Hematopoietic multipotent progenitor cell treated with erythropoietin and hydrocortisone succinate and interleukin-3 and kit ligand, for 4 days (in vitro differentiated cells): ENCODE results near the gene SMR3B.

ENCODE experiments used
- DNase-seq: peaks from one replicate; pipeline ENCODE4 v3.0.0-alpha.2; 2015

SMR3B gene

DNA sequence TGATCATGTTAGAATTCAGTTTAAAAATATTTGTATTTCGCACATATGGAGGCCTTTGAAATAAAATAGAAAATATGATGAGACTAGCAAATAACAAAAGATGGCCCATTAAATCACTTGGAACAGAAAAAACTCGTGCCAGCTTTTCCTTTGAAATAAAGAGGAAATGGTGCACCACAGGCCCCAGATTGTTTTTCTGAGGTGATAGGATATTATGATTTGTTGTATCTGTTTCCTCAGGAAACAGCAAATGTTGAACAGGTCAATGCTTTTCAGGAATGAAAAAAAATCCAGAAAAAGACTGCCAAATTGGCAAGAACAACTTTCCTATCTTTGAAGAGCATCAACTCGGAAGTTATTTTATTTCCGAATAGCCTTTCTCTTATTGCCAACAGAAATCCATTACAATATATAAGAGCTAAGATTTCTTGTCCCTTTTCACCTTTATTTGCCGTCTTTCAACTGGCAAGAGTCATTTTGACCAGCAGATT, at the start of gene SMR3B:
Gene SMR3B (plus strand): TSS at position 441 of the 491 bp plus-strand sequence. CDS start 1,380 bp downstream, outside the sequence.
- DNase-seq: no peak

DNA sequence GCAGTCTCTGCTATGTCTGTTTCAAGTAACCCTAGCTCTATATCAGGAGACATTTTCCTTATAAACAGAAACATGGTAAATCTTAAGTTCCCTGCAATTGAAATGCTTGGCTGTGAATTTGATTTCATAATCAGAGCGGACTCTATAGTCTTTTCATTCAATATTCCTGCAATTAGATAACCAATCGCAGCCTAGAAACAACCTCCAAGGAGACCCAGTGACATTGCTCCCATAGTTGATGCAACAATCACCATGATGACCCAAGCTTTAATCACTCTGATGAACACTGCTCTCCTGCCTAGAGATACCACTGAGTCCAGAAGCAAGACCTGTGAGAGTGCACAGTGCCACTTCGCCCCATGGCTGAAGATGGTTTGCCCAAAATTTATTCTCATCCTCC, 48.2 kb upstream of the SMR3B start, which contains the start of gene CABS1:
Gene CABS1 (plus strand): TSS at position 301 of the 400 bp plus-strand sequence. CDS start 59 bp downstream, at position 360.
- DNase-seq: no peak

DNA sequence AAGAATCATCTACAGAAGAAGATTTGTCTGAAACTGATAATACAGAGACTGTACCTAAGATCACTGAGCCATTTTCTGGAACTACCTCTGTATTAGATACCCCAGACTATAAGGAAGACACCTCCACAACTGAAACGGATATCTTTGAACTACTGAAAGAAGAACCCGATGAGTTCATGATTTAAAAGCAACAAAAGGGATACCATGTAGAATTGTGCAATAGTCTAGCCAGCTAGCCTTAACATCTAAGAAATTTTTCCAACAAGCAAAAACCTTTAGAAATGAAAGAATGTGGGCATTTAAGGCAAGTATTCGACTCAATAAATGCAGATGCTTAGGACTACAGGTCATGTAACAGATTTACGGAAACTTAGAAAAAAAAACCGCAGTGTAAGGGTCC, 46.9 kb upstream of the SMR3B start:
- DNase-seq: no peak

DNA sequence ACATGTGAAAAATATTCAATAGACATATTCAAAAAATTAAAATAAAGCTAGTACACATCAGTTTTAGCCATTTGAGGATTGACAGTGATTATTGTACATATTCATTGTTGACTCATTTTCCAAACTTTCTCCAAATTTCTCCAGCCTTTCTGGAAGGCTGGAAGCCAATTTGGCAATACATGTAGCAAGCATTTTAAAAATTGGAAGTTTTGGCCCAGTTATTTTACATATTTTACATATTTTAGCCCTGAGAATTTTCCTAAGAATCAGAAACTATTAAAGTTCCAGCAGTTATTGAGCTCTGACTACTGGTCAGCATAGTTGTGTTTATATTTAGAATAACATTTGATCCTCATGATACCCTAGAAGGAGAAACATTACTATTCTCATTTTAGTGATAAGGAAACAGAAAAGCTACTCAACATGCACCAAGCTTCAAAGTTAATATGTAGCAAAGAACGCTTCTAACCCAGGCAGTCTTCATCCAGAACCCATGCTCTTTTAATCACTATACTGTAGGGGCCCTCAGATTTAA, 45.0 kb upstream of the SMR3B start:
- no peak for DNase-seq

DNA sequence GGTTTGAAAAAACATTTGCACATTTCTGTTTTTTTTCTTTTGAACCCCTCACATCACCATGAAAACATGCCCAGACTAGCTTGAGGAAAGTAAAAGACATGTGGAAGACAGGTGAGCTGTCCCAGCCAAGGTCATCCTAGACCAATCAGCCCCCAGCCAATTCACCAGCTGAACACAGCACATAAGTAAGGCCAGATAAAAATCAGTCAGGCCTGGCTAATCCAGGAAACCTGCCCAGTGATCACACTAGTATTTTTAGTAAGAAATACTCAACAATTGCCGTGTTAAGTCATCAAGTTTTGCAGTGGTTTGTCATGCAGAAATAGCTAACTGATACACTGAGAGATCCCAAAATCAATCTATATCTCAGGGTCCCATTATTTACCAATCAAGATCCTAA, 26.7 kb upstream of the SMR3B start:
- DNase-seq: no peak

DNA sequence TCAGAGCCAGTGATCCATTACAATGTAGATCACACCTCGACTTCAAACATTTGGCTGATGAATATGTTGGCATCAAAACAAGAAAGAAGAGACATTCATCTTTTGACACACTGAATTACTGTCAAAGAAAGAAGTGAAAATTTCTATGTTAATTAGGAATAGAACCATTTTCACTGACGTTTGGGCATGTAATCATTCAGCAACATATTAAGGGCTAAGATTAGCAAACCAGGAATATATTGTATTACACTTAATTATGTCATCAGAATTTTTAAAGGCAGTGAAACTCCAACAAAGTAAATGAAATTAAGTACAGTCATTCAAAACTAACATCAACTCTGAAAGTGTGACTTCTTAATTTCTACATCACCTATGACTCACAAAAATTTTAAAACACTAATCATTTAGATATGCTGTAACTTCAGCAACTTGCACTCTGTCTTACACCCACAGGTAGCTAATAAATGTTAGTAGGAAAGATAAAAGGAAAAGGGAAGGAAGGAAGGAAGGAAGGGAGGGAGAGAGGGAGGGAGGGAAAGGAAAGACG, 23.7 kb upstream of the SMR3B start:
- no peak for DNase-seq

DNA sequence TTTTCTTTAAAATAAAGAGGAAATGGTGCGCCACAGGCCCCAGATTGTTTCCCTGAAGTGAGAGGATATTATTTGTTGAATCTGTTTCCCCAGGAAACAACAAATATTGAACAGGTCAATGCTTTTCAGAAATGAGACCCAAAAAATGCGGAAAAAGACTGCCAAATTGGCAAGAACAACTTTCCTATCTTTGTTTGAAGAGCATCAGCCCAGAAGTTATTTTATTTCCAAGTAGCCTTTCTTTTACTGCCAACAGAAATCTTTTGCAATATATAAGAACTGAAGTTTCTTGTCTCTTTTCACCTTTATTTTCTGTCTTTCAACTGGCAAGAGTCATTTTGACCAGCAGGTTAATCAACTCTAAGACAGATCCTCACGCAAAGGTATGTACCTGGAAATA, 22.5 kb upstream of the SMR3B start, which contains the start of gene SMR3A:
Gene SMR3A (plus strand): TSS at position 301 of the 400 bp plus-strand sequence. CDS start 1,356 bp downstream, outside the sequence.
- DNase-seq: no peak

DNA sequence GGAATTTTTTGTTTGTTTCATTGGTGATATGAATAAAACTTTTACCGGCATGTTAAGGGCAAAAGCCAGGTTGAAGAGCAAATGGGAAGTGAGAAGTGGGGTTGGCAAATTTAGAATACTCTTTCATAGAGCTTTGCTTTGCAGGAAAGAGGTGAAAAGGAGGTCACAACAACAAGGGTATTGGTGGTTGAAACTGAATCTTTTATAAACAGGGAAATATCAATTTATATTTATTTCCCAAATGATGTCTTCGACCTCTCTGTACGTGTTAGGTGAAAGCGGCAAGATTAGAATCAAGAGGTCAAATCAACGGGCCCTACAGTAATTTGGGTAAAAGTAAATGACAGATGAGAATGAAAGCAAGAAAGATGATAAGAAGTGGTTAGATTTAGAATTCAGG, 18.9 kb upstream of the SMR3B start:
- DNase-seq: no peak

DNA sequence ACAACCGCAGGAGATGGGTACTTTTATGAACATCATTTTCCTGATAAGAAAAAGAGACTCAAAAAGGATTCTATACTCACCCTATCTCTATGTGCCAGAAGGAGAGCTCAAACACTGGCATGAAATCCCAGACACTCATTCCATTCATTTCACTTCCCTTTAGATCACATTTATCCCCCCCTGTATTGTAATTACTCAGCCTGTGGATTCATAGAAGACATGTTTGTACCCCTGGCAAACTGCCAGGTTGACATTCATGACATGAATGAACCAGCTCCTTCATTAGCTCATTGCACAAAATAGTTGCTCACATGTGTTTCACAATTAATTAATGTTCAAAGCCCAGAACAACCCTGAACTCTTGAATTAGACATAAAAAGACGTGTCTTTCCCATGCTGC, 17.5 kb upstream of the SMR3B start:
- DNase-seq: no peak

DNA sequence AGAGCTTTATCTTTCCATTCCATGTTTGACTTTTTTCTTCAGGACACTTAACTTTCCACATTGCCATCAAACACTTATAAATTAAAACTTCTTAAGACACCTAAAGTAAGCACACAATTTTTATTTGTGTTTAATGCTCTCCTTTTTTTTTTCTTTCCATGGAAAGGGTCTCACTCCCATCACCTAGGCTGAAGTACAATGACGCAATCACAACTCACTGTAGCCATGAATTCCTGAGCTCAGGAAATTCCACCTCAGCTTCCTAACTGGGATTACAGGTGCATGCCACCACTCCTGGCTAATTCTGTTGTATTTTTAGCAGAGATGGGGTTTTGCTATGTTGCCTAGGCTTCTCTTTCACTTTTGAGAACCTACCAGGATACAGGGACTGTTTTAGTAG, 15.1 kb upstream of the SMR3B start:
- DNase-seq: no peak

DNA sequence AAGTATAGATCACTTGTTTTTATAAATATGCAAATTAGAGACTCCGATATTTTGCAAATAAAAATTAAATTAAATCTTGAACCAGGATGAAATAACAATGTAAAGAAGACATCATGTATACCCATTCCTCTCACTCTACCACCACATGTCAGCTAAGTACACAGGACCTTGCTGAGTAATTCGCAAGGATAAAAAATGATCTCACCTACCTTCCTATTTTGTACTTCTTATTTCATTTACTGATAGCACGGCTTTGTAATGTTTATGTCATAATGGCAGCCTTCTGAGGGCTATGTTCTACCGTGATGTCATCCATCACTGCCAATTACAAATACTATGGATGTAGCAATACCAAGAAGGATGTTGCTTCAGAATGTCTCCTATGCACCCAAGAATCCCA, 10.9 kb upstream of the SMR3B start:
- no peak for DNase-seq

DNA sequence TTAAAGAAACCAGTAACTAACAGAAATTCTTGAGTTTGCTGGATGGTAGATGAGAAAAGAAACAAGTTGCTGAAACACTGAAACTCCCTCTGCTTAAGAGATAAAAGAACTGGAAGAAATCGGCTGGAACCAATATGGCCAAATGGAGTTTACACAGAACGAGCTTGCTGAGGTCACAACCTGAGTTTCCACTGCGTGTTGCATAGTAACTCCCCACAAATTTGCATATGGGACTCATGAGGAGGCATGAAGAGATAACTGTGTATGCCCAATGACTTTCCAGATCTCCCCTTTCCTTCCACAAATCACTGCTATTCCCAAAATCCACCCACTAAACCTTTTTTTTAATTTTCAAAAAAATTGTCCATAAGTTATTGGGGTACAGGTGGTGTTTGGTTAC, 10.2 kb upstream of the SMR3B start:
- no peak for DNase-seq

DNA sequence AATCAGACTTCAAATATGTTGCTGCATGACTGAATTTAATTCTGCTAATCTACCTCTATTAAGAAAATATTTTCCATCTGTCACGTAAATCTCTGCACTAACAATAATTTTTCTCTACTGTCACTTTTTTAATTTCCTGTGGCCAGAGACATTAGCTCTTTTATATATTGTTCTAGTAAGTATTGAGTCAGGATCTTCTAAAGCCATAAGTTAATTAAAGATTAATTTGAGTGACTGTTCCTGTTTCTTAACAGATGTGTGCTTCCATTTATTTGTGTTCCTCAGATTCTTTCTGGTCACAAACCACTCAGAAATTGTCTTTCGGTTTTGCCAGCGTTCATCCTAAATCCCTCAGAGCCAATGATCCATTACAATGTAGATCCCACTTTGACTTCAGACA, 2.4 kb upstream of the SMR3B start:
- no peak for DNase-seq

DNA sequence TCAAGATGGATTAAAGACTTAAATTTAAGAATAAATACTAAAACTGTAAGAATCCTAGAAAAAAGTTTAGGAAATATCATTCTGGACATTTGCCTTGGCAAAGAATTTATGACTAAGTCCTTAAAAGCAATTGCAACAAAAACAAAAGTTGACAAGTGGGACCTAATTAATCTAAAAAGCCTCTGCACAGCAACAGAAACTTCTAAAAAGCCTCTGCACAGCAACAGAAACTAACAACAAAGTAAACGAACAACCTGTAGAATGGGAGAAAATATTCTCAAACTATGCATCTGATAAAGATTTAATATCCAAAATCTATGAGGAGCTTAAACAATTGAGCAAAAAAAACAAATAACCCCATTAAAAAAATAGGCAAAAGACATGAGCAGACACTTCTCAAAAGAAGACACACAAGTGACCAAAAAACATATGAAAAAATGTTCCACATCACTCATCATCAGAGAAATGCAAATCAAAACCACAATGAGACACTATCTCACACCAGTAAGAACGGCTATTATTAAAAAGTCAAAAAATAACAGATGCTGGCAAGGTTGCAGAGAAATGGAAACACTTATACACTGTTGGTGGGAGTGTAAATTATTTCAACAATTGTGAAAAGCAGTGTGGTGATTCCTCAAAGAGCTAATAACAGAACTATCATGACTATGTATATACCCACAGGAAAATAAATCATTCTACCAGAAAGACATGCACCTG, 9.3 kb downstream of the SMR3B start:
- DNase-seq: no peak

DNA sequence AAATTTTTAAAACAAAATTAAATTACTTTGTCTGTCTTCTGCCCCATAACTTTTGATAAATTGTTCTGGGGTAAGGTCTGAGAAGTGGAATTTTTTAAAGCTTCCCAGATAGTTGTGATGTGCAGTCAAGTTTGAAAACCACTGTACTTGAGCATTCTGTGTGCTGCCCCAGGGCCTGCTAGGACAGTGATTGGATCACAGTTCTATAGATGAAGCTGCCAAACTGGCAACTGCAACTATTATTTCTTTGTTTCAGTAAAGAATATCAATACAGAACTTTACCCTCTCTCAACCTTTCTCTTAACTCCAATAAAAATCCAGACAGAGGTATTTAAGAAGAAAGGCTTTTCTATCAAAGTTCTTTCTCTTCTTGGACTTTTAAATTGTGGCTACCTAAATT, 14.6 kb downstream of the SMR3B start, which contains the start of gene OPRPN:
Gene OPRPN (plus strand): TSS at position 361 of the 400 bp plus-strand sequence. CDS start 1,346 bp downstream, outside the sequence.
- DNase-seq: no peak

DNA sequence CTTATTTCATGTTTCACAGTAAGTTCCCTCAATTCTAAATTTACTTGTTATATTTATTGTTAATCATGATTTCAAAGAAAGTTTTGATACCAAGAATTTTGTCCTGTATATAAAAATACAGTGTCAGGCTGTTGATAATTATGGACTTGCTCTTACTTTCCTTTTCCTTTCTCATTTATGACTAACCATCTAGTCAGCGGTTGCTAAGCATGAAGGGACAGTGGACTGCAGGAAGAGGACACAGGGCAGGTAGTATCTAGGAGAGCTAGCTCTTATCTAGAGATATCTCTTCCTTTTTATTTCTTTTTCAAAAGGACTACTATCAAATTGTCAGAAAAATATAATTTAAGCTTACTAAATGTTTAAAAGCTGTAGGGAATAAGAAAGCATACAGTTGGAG, 16.4 kb downstream of the SMR3B start:
- DNase-seq: no peak

DNA sequence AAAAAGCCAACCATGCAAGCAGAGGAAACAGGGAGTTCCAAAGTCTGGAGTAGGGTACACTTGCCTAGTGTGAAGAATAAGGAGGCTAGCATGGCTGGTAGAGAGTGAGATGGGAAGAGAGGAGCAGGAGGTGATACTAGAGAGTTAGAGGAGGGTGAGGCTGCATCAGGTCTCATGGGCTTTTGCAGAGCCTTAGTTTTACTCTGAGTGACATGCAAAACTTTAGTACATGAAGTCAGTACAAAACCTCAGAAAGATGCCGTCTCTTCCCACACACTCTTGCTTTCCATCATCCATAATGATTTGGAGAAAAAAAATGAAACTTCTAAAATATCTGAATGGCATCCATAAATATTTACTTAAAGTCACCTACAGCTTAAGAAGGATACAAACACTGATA, 19.8 kb downstream of the SMR3B start:
- no peak for DNase-seq

DNA sequence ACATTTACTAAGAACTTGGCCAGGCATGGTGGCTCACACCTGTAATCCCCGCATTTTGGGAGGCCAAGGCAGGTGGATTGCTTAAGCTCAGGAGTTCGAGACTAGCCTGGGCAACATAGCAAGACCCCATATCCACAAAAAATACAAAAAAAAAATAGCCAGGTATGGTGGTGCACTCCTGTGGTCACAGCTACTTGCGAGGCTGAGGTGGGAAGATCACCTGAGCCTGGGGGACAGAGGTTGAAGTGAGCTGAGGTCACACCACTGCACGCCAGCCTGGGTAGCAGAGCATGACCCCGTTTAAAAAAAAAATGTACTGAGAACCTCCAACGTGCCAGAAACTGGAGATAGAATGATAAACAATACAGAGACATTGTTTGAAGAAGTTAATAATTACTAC, 22.8 kb downstream of the SMR3B start:
- no peak for DNase-seq

DNA sequence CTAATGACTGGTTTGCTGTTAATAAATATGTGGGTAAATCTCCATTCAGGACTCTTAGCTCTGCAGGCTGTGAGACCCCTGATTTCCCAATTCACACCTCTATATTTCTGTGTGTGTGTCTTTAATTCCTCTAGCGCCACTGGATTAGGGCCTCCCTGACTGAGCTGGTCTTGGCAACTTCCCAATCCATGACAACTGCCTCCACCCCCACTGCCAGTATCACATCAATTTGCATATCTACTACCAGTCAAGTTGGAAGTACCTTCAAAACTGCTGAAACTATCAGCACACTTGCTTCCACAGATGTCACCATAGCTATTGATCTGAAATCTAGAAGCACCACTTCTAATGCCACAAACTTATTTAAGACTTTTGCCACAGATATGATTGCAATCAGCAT, 42.4 kb downstream of the SMR3B start:
- no peak for DNase-seq

DNA sequence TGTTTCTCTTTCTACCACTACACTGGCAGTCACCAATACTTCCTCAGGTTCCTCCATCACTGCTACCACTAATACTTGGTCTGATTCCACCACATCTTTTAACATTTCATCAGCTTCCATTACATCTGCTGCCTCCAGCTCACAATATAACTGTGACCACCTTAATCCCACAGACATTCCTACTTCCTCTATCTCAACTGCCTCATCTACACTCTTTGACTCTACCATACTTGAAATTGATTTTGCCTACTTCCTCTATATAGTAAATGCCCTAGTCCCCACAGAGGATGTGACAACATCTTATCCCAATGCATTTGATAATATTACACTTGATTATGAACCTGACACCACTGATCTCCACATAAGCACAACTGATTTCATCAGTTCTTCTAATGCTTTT, 43.9 kb downstream of the SMR3B start:
- no peak for DNase-seq

DNA sequence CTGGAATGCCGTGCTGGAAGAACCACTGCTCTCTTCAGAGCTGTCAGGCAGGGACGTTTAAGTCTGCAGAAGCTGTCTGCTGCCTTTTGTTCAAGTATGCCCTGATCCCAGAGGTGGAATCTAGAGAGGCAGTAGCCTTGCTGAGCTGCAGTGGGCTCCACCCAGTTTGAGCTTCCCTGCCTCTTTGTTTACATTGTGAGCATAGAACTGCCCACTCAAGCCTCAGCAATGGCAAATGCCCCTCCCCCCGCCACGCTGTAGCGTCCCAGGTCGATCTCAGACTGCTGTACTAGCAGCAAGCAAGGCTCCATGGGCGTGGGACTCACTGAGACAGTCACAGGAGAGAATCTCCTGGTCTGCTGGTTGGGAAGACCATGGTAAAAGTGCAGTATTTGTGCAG, 54.3 kb downstream of the SMR3B start:
- no peak for DNase-seq
